NK-92 treated with Interleukin-12 subunit alpha and Interleukin-12 subunit beta, amount 100 ng/mL, for 24 hours (cell line): Measurements from ENCODE around the gene LSM12.
"Not testable (repeated sequence)": the region's sequence is repeated elsewhere in the genome, so short reads cannot be mapped to it uniquely, and the experiment has no call there.

Experiments
- DNase-seq: peaks from one replicate; lab custom pipeline; 2025; lab: John Stamatoyannopoulos, UW

The LSM12 gene

GRCh38 chr17:44007346-44008204 lies 58.9 kb downstream of the LSM12 start:
- no peak for DNase-seq

- peak; percentile 97 for DNase-seq
Measured at GRCh38 chr17:44006598-44007345, 59.7 kb downstream of the LSM12 start.

- no peak for DNase-seq
Measured at GRCh38 chr17:44006272-44006597, 60.2 kb downstream of the LSM12 start.

GRCh38 chr17:44005527-44006271 lies 60.8 kb downstream of the LSM12 start:
- DNase-seq: no peak

GRCh38 chr17:44004761-44005526 lies 61.5 kb downstream of the LSM12 start:
- no peak for DNase-seq

- no peak for DNase-seq
Measured at GRCh38 chr17:44004077-44004760, 62.3 kb downstream of the LSM12 start, which contains the start of gene NAGS. TSS of gene NAGS (plus strand) at chr17:44004622. CDS start at chr17:44004664, 42 bp downstream.

- no peak for DNase-seq
Measured at GRCh38 chr17:44002141-44002848, 64.2 kb downstream of the LSM12 start.

- DNase-seq: no peak
Measured at GRCh38 chr17:44001461-44001920, 65.0 kb downstream of the LSM12 start.

- DNase-seq: no peak
Measured at GRCh38 chr17:44000871-44001460, 65.5 kb downstream of the LSM12 start.

- DNase-seq: no peak
Measured at GRCh38 chr17:44000141-44000860, 66.2 kb downstream of the LSM12 start.

GRCh38 chr17:43999024-43999423 lies 67.4 kb downstream of the LSM12 start:
- no peak for DNase-seq

- no peak for DNase-seq
Measured at GRCh38 chr17:43998552-43998951, 67.9 kb downstream of the LSM12 start.

GRCh38 chr17:43997180-43997579 lies 69.3 kb downstream of the LSM12 start:
- not testable (repeated sequence) for DNase-seq

GRCh38 chr17:43995150-43995471 lies 71.4 kb downstream of the LSM12 start:
- DNase-seq: no peak

- no peak for DNase-seq
Measured at GRCh38 chr17:43994272-43995149, 72.0 kb downstream of the LSM12 start.

GRCh38 chr17:43992641-43993040 lies 73.8 kb downstream of the LSM12 start:
- no peak for DNase-seq

- DNase-seq: no peak
Measured at GRCh38 chr17:43988301-43988700, 78.2 kb downstream of the LSM12 start.
